IMR-90 (cell line): Measurements from ENCODE around the gene ANKRD13A. TPM values are rescaled to one million over a fixed set of nuclear protein-coding genes. Genes with fewer than 3 reads are reported as not detected.

Experiments used
- ATAC-seq: fragments of 200-7000 bp; cut with Tn5 transposase; 2 replicates; pipeline ENCODE4 v1.9.1; 2020; ENCODE audit warnings: low read depth, mild to moderate bottlenecking, moderate library complexity
- BruUV-seq: library from RNA; stranded (reverse); fragments of 400-500 nt; replicated peaks from 2 replicates; lab custom pipeline; 2021; lab: Mats Ljungman, UMichigan
- CTCF ChIA-PET: fragments of 300-600 bp; formaldehyde crosslinking; extraction: SDS; loops from one replicate; lab custom pipeline; 2021; ENCODE audit warnings: antibody characterized with exemption; lab: Yijun Ruan, JAX
- POLR2A ChIA-PET: fragments of 300-600 bp; sonication (Branson Sonifier 250); formaldehyde crosslinking; loops from one replicate; lab custom pipeline; 2022; ENCODE audit warnings: antibody characterized with exemption; ENCODE audit not compliant: unreplicated experiment; lab: Charles Lee
- DNase-seq: peaks from one replicate; pipeline ENCODE4 v3.0.0; 2013
- H2AFZ ChIP-seq: replicated peaks from 2 replicates; pipeline ENCODE3; 2013; ENCODE audit warnings: low read length, mild to moderate bottlenecking; ENCODE audit not compliant: poor library complexity
- H2AK5ac ChIP-seq: 2 replicates; pipeline ENCODE4 v1.6.1; 2013; ENCODE audit warnings: low read depth, low read length, inconsistent platforms
- H2AK9ac ChIP-seq: replicated peaks from 2 replicates; pipeline ENCODE3; 2013; ENCODE audit warnings: mild to moderate bottlenecking, low read depth, low read length, moderate library complexity; ENCODE audit not compliant: poor library complexity
- H2BK120ac ChIP-seq: 2 replicates; pipeline ENCODE4 v1.6.1; 2013; ENCODE audit warnings: low read depth, low read length, inconsistent platforms
- H2BK15ac ChIP-seq: 3 replicates; pipeline ENCODE4 v1.6.1; 2013; ENCODE audit warnings: low read depth, low read length, inconsistent platforms
- H2BK20ac ChIP-seq: 2 replicates; pipeline ENCODE4 v1.6.1; 2013; ENCODE audit warnings: low read depth, mild to moderate bottlenecking, inconsistent platforms, low read length, moderate library complexity
- H2BK5ac ChIP-seq: 2 replicates; pipeline ENCODE4 v1.6.1; 2013; ENCODE audit warnings: mild to moderate bottlenecking, low read depth, low read length, inconsistent platforms; ENCODE audit not compliant: poor library complexity, severe bottlenecking
- H3K14ac ChIP-seq: replicated peaks from 2 replicates; pipeline ENCODE4 v1.6.1; 2013; ENCODE audit warnings: low read depth, low read length, inconsistent platforms
- H3K18ac ChIP-seq: 2 replicates; pipeline ENCODE4 v1.6.1; 2013; ENCODE audit warnings: low read depth, low read length, control low read depth
- H3K23ac ChIP-seq: 2 replicates; pipeline ENCODE4 v1.6.1; 2013; ENCODE audit warnings: low read depth, low read length, inconsistent platforms
- H3K27ac ChIP-seq: 2 replicates; pipeline ENCODE4 v1.5.1; 2013; ENCODE audit warnings: mild to moderate bottlenecking, control low read depth, low read length; ENCODE audit not compliant: insufficient read depth
- H3K27me3 ChIP-seq: 2 replicates; pipeline ENCODE4 v1.6.1; 2013; ENCODE audit warnings: low read length; ENCODE audit not compliant: control insufficient read depth, insufficient read depth
- H3K36me3 ChIP-seq: 2 replicates; pipeline ENCODE4 v1.6.1; 2013; ENCODE audit warnings: low read length, mixed read lengths; ENCODE audit not compliant: control insufficient read depth, insufficient read depth
- H3K4ac ChIP-seq: 2 replicates; pipeline ENCODE4 v1.6.1; 2013; ENCODE audit warnings: low read depth, low read length, inconsistent platforms
- H3K4me1 ChIP-seq: 2 replicates; pipeline ENCODE4 v1.6.1; 2013; ENCODE audit warnings: low read length, mixed read lengths; ENCODE audit not compliant: control insufficient read depth, insufficient read depth
- H3K4me2 ChIP-seq: 2 replicates; pipeline ENCODE4 v1.6.1; 2013; ENCODE audit warnings: low read depth, mild to moderate bottlenecking, control low read depth, low read length, moderate library complexity
- H3K4me3 ChIP-seq: 2 replicates; pipeline ENCODE4 v1.5.1; 2013; ENCODE audit warnings: low read depth, mild to moderate bottlenecking, control low read depth, low read length, moderate library complexity; ENCODE audit not compliant: insufficient read depth
- H3K56ac ChIP-seq: 2 replicates; pipeline ENCODE4 v1.6.1; 2013; ENCODE audit warnings: low read length, inconsistent platforms; ENCODE audit not compliant: insufficient read depth; ENCODE audit errors: extremely low read depth
- H3K79me1 ChIP-seq, 2 experiments: 2 replicates each; pipeline ENCODE4 v1.6.1; 2013; ENCODE audit warnings: low read length in 2 of 2, inconsistent platforms in 1 of 2, low read depth in 1 of 2
- H3K9ac ChIP-seq: 2 replicates; pipeline ENCODE4 v1.6.1; 2013; ENCODE audit warnings: low read depth, low read length, control low read depth
- H3K9me1 ChIP-seq: 2 replicates; pipeline ENCODE4 v1.6.1; 2013; ENCODE audit warnings: low read length, inconsistent platforms; ENCODE audit not compliant: insufficient read depth
- H3K9me3 ChIP-seq: 2 replicates; pipeline ENCODE4 v1.6.1; 2013; ENCODE audit warnings: low read length; ENCODE audit not compliant: control insufficient read depth, insufficient read depth
- H4K20me1 ChIP-seq: 2 replicates; pipeline ENCODE4 v1.6.1; 2013; ENCODE audit warnings: low read length, inconsistent platforms; ENCODE audit not compliant: insufficient read depth
- H4K5ac ChIP-seq: 2 replicates; pipeline ENCODE4 v1.6.1; 2013; ENCODE audit warnings: mild to moderate bottlenecking, low read depth, low read length, control low read depth
- H4K8ac ChIP-seq, 2 experiments: 2 replicates each; pipeline ENCODE4 v1.6.1; 2013; ENCODE audit warnings: low read depth in 2 of 2, low read length in 2 of 2, control low read depth in 1 of 2, inconsistent platforms in 1 of 2
- H4K91ac ChIP-seq: 2 replicates; pipeline ENCODE4 v1.6.1; 2013; ENCODE audit warnings: low read depth, low read length, inconsistent platforms; ENCODE audit not compliant: insufficient read depth
- BHLHE40 ChIP-seq: fragments of 150-350 bp; IDR thresholded peaks from 2 replicates; pipeline ENCODE4 v1.6.1; 2016; ENCODE audit warnings: mild to moderate bottlenecking, low read depth, low read length
- CEBPB ChIP-seq: IDR thresholded peaks from 2 replicates; pipeline ENCODE4 v1.6.1; 2012; ENCODE audit warnings: low read depth, low read length, improper control_type of control experiment
- CHD1 ChIP-seq: IDR thresholded peaks from 2 replicates; pipeline ENCODE4 v1.6.1; 2012; ENCODE audit warnings: low read depth, low read length, improper control_type of control experiment
- ELK1 ChIP-seq: fragments of 150-350 bp; IDR thresholded peaks from 2 replicates; pipeline ENCODE4 v1.6.1; 2016; ENCODE audit warnings: low read depth, mild to moderate bottlenecking, low read length, moderate library complexity, borderline replicate concordance
- FOS ChIP-seq: fragments of 150-350 bp; IDR thresholded peaks from 2 replicates; pipeline ENCODE4 v1.6.1; 2016; ENCODE audit warnings: low read depth, low read length
- MAFK ChIP-seq: IDR thresholded peaks from 2 replicates; pipeline ENCODE4 v1.6.1; 2012; ENCODE audit warnings: low read depth, low read length, improper control_type of control experiment
- MAZ ChIP-seq: IDR thresholded peaks from 2 replicates; pipeline ENCODE4 v1.6.1; 2012; ENCODE audit warnings: low read depth, mild to moderate bottlenecking, low read length, improper control_type of control experiment, moderate library complexity, borderline replicate concordance
- MXI1 ChIP-seq: IDR thresholded peaks from 2 replicates; pipeline ENCODE4 v1.6.1; 2012; ENCODE audit warnings: low read depth, mild to moderate bottlenecking, low read length, moderate library complexity, borderline replicate concordance
- NFE2L2 ChIP-seq: fragments of 150-350 bp; IDR thresholded peaks from 2 replicates; pipeline ENCODE4 v1.6.1; 2016; ENCODE audit warnings: low read depth, mild to moderate bottlenecking, low read length
- POLR2A ChIP-seq: IDR thresholded peaks from 2 replicates; pipeline ENCODE4 v1.6.1; 2012; ENCODE audit warnings: mild to moderate bottlenecking, low read depth, low read length
- RAD21 ChIP-seq: IDR thresholded peaks from 2 replicates; pipeline ENCODE4 v1.6.1; 2012; ENCODE audit warnings: low read length, improper control_type of control experiment
- RCOR1 ChIP-seq: IDR thresholded peaks from 2 replicates; pipeline ENCODE4 v1.6.1; 2012; ENCODE audit warnings: mild to moderate bottlenecking, low read length, improper control_type of control experiment; ENCODE audit not compliant: insufficient replicate concordance
- RFX5 ChIP-seq: IDR thresholded peaks from 2 replicates; pipeline ENCODE4 v1.8.0; 2012; ENCODE audit warnings: low read depth, mild to moderate bottlenecking, low read length, moderate library complexity
- SMC3 ChIP-seq: fragments of 150-350 bp; IDR thresholded peaks from 2 replicates; pipeline ENCODE4 v1.6.1; 2016; ENCODE audit warnings: low read depth, mild to moderate bottlenecking, antibody characterized with exemption, low read length, moderate library complexity
- dilution Hi-C: fragments of 300-500 bp; cut with HindIII; formaldehyde crosslinking; loops from one replicate; pipeline ENCODE4 v1.14.3; 2018; ENCODE audit warnings: low sequenced_read_pairs; ENCODE audit not compliant: unreplicated experiment
- in situ Hi-C: fragments of 300-500 bp; cut with MboI; formaldehyde crosslinking; loops from 3 replicates; pipeline ENCODE4 v1.14.3; 2019; ENCODE audit warnings: low sequenced_read_pairs, inconsistent platforms, mixed read lengths
- intact Hi-C: fragments of 100-400 bp; cut with micrococcal nuclease; formaldehyde crosslinking; loops from 2 replicates; pipeline ENCODE4 v1.10.0; 2022
- polyA plus RNA-seq, 3 experiments: library from polyadenylated mRNA; depleted of rRNA; stranded (reverse); fragments of >200 nt; gene quantifications; 2 replicates each; pipeline ENCODE4 v1.2.3, GENCODE V29; 2012; ENCODE audit warnings: low replicate concordance in 1 of 3
- total RNA-seq: library from RNA; depleted of rRNA; stranded (reverse); fragments of >200 nt; gene quantifications from 2 replicates; pipeline ENCODE4 v1.2.3, GENCODE V29; 2012
- TF ChIP-seq, protein P1 (sequence below): conservative IDR thresholded peaks from 2 replicates; pipeline ENCODE4 v1.5.1; 2012; ENCODE audit warnings: mild to moderate bottlenecking, low read depth, low read length, improper control_type of control experiment
- TF ChIP-seq, protein P2 (sequence below): fragments of 150-350 bp; IDR thresholded peaks from 2 replicates; pipeline ENCODE4 v1.6.1; 2017; ENCODE audit warnings: mild to moderate bottlenecking, antibody characterized with exemption, low read length, low read depth

Gene ANKRD13A
- total and polyA plus RNA-seq, 2 of the 4 experiments (the other 2 are of a cell fraction), result 299 to 449 TPM

DNA sequence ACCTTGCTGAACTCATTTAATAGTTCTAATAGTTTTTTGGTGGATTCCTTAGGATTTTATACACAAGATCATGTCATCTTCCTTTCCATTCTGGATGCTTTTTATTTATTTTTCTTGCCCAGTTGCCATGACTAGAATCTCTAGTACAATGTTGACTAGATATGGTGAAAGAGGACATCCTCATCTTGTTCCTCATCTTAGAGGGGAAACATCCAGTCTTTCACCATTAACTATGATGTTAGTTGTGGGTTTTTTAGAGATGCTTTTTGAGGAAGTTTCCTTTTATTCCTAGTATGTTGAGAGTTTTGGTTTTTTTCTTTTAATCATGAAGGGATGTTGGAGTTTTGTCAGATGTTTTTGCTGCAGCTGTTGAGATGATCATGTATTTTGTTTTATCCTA, 8.7 kb downstream of the ANKRD13A start:
- dilution Hi-C loops (no loop called here), in situ Hi-C loops (no loop called here), intact Hi-C loops (no loop called here)
- ChIA-PET POLR2A (no interaction called here), CTCF (no interaction called here)
- Histone ChIP-seq H2AFZ (no peak overlapping the region), H3K4me1 (peaks cover 15% of the 10 kb centered on the region), H3K27me3 (no peaks in the 10 kb centered on the region), H3K23ac (no peak overlapping the region; the same call in 1 of the 2 replicates), H3K9me1 (peaks cover 26% of the 10 kb centered on the region), H3K9me3 (no peaks in the 10 kb centered on the region), H3K4me3 (no peak overlapping the region), H2BK15ac (no peak overlapping the region), H3K56ac (no peak overlapping the region), H3K36me3 (peaks cover 17% of the 10 kb centered on the region), H3K27ac (no peak overlapping the region), H2BK5ac (peak overlapping the region; percentile 11), H3K4me2 (no peak overlapping the region), H2AK9ac (no peak overlapping the region), H2BK20ac (no peak overlapping the region), H4K5ac (no peak overlapping the region), H4K20me1 (peaks cover 60% of the 10 kb centered on the region), H4K8ac (no peak overlapping the region), H3K79me1 (peaks cover 17 to 36% of the 10 kb centered on the region in 2 experiments), H4K91ac (no peak overlapping the region), H2BK120ac (no peak overlapping the region), H3K9ac (no peak overlapping the region), H3K14ac (no peak overlapping the region), H3K18ac (no peak overlapping the region), H2AK5ac (no peak overlapping the region), H3K4ac (no peak overlapping the region)
- no peak for TF ChIP-seq NFE2L2
- TF ChIP-seq MAZ, result no peak
- TF ChIP-seq POLR2A, result no peak
- no peak for TF ChIP-seq MXI1
- no peak for TF ChIP-seq RFX5
- TF ChIP-seq BHLHE40, result no peak
- TF ChIP-seq, protein P1, sequence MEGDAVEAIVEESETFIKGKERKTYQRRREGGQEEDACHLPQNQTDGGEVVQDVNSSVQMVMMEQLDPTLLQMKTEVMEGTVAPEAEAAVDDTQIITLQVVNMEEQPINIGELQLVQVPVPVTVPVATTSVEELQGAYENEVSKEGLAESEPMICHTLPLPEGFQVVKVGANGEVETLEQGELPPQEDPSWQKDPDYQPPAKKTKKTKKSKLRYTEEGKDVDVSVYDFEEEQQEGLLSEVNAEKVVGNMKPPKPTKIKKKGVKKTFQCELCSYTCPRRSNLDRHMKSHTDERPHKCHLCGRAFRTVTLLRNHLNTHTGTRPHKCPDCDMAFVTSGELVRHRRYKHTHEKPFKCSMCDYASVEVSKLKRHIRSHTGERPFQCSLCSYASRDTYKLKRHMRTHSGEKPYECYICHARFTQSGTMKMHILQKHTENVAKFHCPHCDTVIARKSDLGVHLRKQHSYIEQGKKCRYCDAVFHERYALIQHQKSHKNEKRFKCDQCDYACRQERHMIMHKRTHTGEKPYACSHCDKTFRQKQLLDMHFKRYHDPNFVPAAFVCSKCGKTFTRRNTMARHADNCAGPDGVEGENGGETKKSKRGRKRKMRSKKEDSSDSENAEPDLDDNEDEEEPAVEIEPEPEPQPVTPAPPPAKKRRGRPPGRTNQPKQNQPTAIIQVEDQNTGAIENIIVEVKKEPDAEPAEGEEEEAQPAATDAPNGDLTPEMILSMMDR, result no peak
- no peak for TF ChIP-seq RCOR1
- no peak for TF ChIP-seq CEBPB
- no peak for TF ChIP-seq CHD1
- TF ChIP-seq, protein P2, sequence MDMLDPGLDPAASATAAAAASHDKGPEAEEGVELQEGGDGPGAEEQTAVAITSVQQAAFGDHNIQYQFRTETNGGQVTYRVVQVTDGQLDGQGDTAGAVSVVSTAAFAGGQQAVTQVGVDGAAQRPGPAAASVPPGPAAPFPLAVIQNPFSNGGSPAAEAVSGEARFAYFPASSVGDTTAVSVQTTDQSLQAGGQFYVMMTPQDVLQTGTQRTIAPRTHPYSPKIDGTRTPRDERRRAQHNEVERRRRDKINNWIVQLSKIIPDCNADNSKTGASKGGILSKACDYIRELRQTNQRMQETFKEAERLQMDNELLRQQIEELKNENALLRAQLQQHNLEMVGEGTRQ, result no peak
- TF ChIP-seq RAD21, result no peak
- TF ChIP-seq ELK1, result no peak
- TF ChIP-seq MAFK, result no peak
- TF ChIP-seq SMC3, result no peak
- TF ChIP-seq FOS, result no peak
- DNase-seq, result no peak
- ATAC-seq, result no peak
- BruUV-seq, result no TSS peak
